Sigmoid colon (tissue), 7 donors: ENCODE data around the gene RNF157. TPM values are rescaled to one million over a fixed set of nuclear protein-coding genes. Genes with fewer than 3 reads are reported as not detected.
A peak's percentile ranks its signal among the peaks of the same experiment; 100 is the strongest.

ENCODE experiments used
- DNase-seq: peaks from one replicate; pipeline ENCODE4 v3.0.0-alpha.2; 2019
- H3K27ac ChIP-seq, 4 donors: fragments of 200-600 bp; sonication (generic); one replicate each; pipeline ENCODE4 v1.5.1; 2016 to 2019; ENCODE audit warnings: mild to moderate bottlenecking in 1 of 4
- H3K27me3 ChIP-seq, 3 donors: fragments of 200-600 bp; sonication (generic); one replicate each; pipeline ENCODE4 v1.5.1; 2019; ENCODE audit warnings: mild to moderate bottlenecking in 1 of 3
- H3K36me3 ChIP-seq, 4 donors: fragments of 200-600 bp; sonication (generic); one replicate each; pipeline ENCODE4 v1.5.1; 2016 to 2019
- H3K4me1 ChIP-seq, 4 donors: fragments of 200-600 bp; sonication (generic); one replicate each; pipeline ENCODE4 v1.5.1; 2017 to 2019
- H3K4me3 ChIP-seq, 4 donors: fragments of 200-600 bp; sonication (generic); one replicate each; pipeline ENCODE4 v1.5.1; 2017 to 2019; ENCODE audit warnings: mild to moderate bottlenecking in 2 of 4, moderate library complexity in 1 of 4
- H3K9me3 ChIP-seq, 4 donors: fragments of 200-600 bp in 3 of 4; sonication (generic) in 3 of 4; one replicate each; pipeline versions ENCODE4 v1.5.1 to v1.6.1; 2013 to 2019
- EP300 ChIP-seq, 4 donors: sonication (generic); formaldehyde crosslinking; IDR thresholded peaks; one replicate each; pipeline ENCODE4 v1.6.1; 2017; ENCODE audit warnings: antibody characterized with exemption in 4 of 4
- POLR2A ChIP-seq, 2 donors: fragments of 450-650 bp; IDR thresholded peaks; one replicate each; pipeline ENCODE4 v1.6.1; 2016; ENCODE audit warnings: antibody characterized with exemption in 2 of 2, mild to moderate bottlenecking in 2 of 2, moderate library complexity in 2 of 2
- POLR2AphosphoS5 ChIP-seq, 4 donors: sonication (generic); formaldehyde crosslinking; IDR thresholded peaks; one replicate each; pipeline ENCODE4 v1.6.1; 2017; ENCODE audit warnings: antibody characterized with exemption in 4 of 4
- WGBS, 2 donors: extraction: QIAGEN DNeasy Blood & Tissue Kit; methylation state at CpG; one replicate each; pipeline ENCODE4 v1.1.7; 2013; 5-methylcytosine and 5-hydroxymethylcytosine counted together
- intact Hi-C: fragments of 100-400 bp; cut with DNase I; formaldehyde crosslinking; loops from one replicate; pipeline ENCODE4 v1.15.1; 2023
- polyA plus RNA-seq, 3 donors: library from polyadenylated mRNA; stranded (reverse); fragments of 200-250 nt; gene quantifications; one replicate each; pipeline ENCODE4 v1.2.3, GENCODE V29; 2013
- total RNA-seq, 4 donors: library from RNA; depleted of rRNA; stranded (reverse); fragments of >200 nt; gene quantifications; one replicate each; pipeline ENCODE4 v1.1.0, GENCODE V29; 2016
- TF ChIP-seq, protein P1 (sequence below), 4 experiments: fragments of 450-650 bp in 3 of 4; fragments of 200-600 bp in 1 of 4; IDR thresholded peaks; one replicate each; pipeline ENCODE4 v1.5.1; 2016 to 2019; ENCODE audit warnings: antibody characterized with exemption in 4 of 4, mild to moderate bottlenecking in 3 of 4, moderate library complexity in 2 of 4
- donor health status: healthy with polysubstance abuse.
- donor health status: Bipolar disorder and iron deficiency.
- donor health status: healthy.

Gene RNF157
- total and polyA plus RNA-seq, 7 donors: 3.1 to 29.5 (median 6.0) TPM

DNA sequence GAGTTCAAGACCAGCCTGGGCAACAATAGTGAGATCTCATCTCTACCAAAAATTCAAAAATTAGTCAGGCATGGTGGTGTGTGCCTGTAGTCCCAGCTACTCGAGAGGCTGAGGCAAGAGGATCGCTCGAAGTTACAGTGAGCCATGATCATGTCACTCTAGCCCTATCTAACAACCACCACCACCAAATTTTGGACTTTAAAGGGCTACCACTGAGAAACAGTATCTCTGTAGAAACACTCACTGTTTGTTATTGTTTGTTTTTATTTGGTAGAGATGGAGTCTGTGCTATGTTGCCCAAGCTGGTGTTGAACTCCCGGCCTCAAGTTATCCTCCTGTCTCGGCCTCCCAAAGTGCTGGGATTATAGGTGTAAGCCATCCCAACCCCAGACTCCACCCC is 23.6 kb upstream of the RNF157 start:
- H3K4me3 ChIP-seq: no peak overlapping the region
- intact Hi-C loops: no loop called here
- DNase-seq: no peak

DNA sequence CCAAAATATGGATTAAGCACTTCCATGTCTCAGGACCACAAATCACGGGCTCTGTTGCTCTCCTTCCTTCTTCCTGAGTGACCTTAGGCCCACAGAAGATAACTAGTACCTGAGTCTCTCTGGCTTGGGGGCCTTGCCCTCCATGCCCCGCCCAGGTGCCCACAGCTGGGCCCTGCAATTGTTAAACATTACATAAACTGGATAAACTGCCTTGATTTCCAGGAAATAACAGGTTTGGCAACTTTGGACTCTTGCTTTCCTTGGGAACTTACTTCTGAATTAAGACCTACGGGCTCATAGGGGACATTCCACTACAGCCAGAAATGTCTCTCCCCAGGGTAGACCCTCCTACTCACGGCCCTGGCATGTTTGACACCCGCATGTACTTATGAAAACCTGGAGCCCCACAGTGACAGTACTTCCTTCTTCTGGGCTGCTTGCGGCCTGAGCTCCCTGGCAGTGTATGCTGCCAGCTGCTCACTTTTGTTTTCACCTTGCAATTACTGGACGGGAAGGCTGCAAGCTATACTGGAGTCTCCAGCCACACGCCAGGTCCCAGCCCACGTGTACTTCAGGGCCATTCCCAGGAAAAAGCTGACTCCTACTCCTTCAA is 22.5 kb upstream of the RNF157 start:
- Histone ChIP-seq H3K4me3 (no peak overlapping the region), H3K9me3 (no peaks in the 10 kb centered on the region), H3K27ac (peak overlapping the region; percentile 0 to 39 (median 20)), H3K36me3 (no peaks in the 10 kb centered on the region), H3K4me1 (peaks cover 0 to 31% (median 24%) of the 10 kb centered on the region in 4 donors), H3K27me3 (no peaks in the 10 kb centered on the region)
- TF ChIP-seq POLR2A (IDR thresholded peaks at IDR 0.05): peak in 1 of 2 donors; percentile 18
- TF ChIP-seq EP300 (IDR thresholded peaks at IDR 0.05): no peak
- TF ChIP-seq, protein P1, sequence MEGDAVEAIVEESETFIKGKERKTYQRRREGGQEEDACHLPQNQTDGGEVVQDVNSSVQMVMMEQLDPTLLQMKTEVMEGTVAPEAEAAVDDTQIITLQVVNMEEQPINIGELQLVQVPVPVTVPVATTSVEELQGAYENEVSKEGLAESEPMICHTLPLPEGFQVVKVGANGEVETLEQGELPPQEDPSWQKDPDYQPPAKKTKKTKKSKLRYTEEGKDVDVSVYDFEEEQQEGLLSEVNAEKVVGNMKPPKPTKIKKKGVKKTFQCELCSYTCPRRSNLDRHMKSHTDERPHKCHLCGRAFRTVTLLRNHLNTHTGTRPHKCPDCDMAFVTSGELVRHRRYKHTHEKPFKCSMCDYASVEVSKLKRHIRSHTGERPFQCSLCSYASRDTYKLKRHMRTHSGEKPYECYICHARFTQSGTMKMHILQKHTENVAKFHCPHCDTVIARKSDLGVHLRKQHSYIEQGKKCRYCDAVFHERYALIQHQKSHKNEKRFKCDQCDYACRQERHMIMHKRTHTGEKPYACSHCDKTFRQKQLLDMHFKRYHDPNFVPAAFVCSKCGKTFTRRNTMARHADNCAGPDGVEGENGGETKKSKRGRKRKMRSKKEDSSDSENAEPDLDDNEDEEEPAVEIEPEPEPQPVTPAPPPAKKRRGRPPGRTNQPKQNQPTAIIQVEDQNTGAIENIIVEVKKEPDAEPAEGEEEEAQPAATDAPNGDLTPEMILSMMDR (IDR thresholded peaks at IDR 0.05): no peak
- intact Hi-C loops: no loop called here
- WGBS, 2 donors: 10 to 35% methylated on average over 9 of the region's 9 CpGs
- no peak for DNase-seq

More for the DNA sequence above, 23.6 kb upstream of the RNF157 start:
- Histone ChIP-seq H3K9me3 (no peaks in the 10 kb centered on the region), H3K36me3 (peaks cover 0 to under 1% (median under 1%) of the 10 kb centered on the region in 4 donors), H3K27me3 (no peaks in the 10 kb centered on the region), H3K4me1 (peaks cover 0 to 41% (median 35%) of the 10 kb centered on the region in 4 donors), H3K27ac (peak overlapping the region; percentile 59 to 91 (median 79))
- 87 to 93% methylated on average over 5 of the region's 5 CpGs for WGBS, 2 donors
- TF ChIP-seq, protein P1 (IDR thresholded peaks at IDR 0.05): no peak
- no peak for TF ChIP-seq POLR2A (IDR thresholded peaks at IDR 0.05)
- TF ChIP-seq EP300 (IDR thresholded peaks at IDR 0.05): no peak
- no peak for TF ChIP-seq POLR2AphosphoS5 (IDR thresholded peaks at IDR 0.05)

DNA sequence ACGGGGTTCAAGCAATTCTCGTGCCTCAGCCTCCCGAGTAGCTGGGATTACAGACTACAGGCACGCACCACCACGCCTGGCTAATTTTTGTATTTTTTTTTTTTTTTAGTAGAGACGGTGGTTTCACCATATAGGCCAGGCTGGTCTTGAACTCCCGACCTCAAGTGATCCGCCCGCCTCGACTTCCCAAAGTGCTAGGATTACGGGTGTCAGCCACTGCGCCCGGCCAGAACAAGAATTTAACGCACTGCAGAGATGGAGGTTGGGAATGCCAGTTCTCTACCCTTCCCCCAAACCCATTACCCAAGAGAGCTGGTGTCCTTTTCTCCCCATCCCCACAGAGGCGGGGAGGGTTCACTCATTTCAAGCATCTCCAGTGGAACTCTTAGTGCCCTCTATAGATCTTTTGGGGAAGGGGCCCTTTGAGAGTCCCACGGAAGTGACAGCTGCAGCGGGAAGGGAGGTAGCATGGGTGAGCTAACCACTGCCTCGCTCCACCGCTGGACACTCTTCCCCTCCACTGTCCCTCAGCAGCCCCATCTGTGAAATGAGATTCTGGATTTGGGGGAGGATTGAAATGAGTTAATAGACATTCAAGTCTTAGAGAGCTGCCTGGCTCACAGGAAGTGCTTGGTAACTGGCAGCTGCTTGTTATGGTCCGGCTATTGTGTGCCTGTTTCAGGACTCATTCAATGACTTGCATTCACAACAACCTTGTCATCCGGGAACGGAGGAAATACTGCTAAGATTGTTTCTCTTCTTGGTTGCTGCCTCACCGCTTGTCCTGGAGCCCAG is 21.3 kb upstream of the RNF157 start:
- peak overlapping the region; percentile 16 to 48 (median 31) for H3K27ac ChIP-seq
- H3K9me3 ChIP-seq: no peaks in the 10 kb centered on the region
- peak in 1 of 4 donors; percentile 30 for TF ChIP-seq POLR2AphosphoS5 (IDR thresholded peaks at IDR 0.05)
- TF ChIP-seq, protein P1 (IDR thresholded peaks at IDR 0.05): no peak
- no peaks in the 10 kb centered on the region for H3K36me3 ChIP-seq
- DNase-seq: no peak
- intact Hi-C loops: no loop called here
- H3K4me1 ChIP-seq: peaks cover 0 to 18% (median 12%) of the 10 kb centered on the region in 4 donors
- H3K27me3 ChIP-seq: no peaks in the 10 kb centered on the region
- 72 to 76% methylated on average over 23 of the region's 23 CpGs for WGBS, 2 donors
- no peak overlapping the region for H3K4me3 ChIP-seq

DNA sequence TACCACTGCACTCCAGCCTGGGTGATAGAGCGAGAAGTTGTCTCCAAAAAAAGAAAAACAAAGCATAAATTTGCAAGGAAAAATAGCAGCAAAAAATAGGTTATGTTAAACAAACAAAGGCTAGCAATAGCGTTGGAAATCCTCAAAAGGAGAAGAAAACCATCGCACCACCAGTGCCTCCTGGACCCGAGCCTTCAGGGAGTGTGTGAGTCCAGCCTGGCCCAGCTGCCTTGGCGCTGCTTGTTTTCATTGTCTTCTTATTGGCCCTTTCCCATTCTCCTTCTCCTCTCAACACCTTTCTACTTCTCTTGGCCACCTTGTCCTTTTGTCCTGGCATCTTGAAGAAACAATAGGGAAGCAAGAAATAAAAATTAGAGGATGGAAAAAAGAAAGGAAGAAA is 20.4 kb upstream of the RNF157 start:
- no peaks in the 10 kb centered on the region for H3K27me3 ChIP-seq
- DNase-seq: no peak
- H3K9me3 ChIP-seq: no peaks in the 10 kb centered on the region
- H3K4me1 ChIP-seq: peaks cover 0 to 15% (median 7%) of the 10 kb centered on the region in 4 donors
- TF ChIP-seq, protein P1 (IDR thresholded peaks at IDR 0.05): no peak
- TF ChIP-seq EP300 (IDR thresholded peaks at IDR 0.05) (no peak), POLR2AphosphoS5 (IDR thresholded peaks at IDR 0.05) (no peak), POLR2A (IDR thresholded peaks at IDR 0.05) (no peak)
- no peaks in the 10 kb centered on the region for H3K36me3 ChIP-seq
- WGBS, 2 donors: 66 to 75% methylated on average over 5 of the region's 5 CpGs
- H3K4me3 ChIP-seq: no peak overlapping the region
- H3K27ac ChIP-seq: no peak overlapping the region
- intact Hi-C loops: no loop called here
